ENCODE data around the gene PPEF2.

PPEF2 gene

GRCh38 chr4:75895744-75896314 is 6.4 kb downstream of the PPEF2 start:
- peak; percentile 50 for DNase-seq (ENCODE audit: low spot score)

GRCh38 chr4:75892508-75892907 is 9.7 kb downstream of the PPEF2 start:
- DNase-seq (ENCODE audit: low spot score), result no peak

- DNase-seq (ENCODE audit: low spot score), result no peak
Measured at GRCh38 chr4:75891611-75892010, 10.6 kb downstream of the PPEF2 start.

GRCh38 chr4:75889537-75890199 is 12.6 kb downstream of the PPEF2 start:
- no peak for DNase-seq (ENCODE audit: low spot score)

- no peak for DNase-seq (ENCODE audit: low spot score)
Measured at GRCh38 chr4:75886104-75886503, 16.1 kb downstream of the PPEF2 start.

- no peak for DNase-seq (ENCODE audit: low spot score)
Measured at GRCh38 chr4:75881476-75881875, 20.8 kb downstream of the PPEF2 start.

GRCh38 chr4:75880278-75880677 is 22.0 kb downstream of the PPEF2 start:
- no peak for DNase-seq (ENCODE audit: low spot score)

- no peak for DNase-seq (ENCODE audit: low spot score)
Measured at GRCh38 chr4:75878246-75878756, 24.0 kb downstream of the PPEF2 start.

GRCh38 chr4:75876218-75876617 is 26.0 kb downstream of the PPEF2 start:
- no peak for DNase-seq (ENCODE audit: low spot score)

- DNase-seq (ENCODE audit: low spot score), result no peak
Measured at GRCh38 chr4:75869100-75869499, 33.2 kb downstream of the PPEF2 start.

- DNase-seq (ENCODE audit: low spot score), result no peak
Measured at GRCh38 chr4:75867130-75867529, 35.1 kb downstream of the PPEF2 start.

GRCh38 chr4:75860606-75861005 is 41.6 kb downstream of the PPEF2 start:
- DNase-seq (ENCODE audit: low spot score), result no peak

GRCh38 chr4:75858721-75859120 is 43.5 kb downstream of the PPEF2 start:
- DNase-seq (ENCODE audit: low spot score), result no peak

- no peak for DNase-seq (ENCODE audit: low spot score)
Measured at GRCh38 chr4:75849461-75849860, 52.8 kb downstream of the PPEF2 start.

GRCh38 chr4:75848891-75849290 is 53.4 kb downstream of the PPEF2 start:
- DNase-seq (ENCODE audit: low spot score), result no peak

- peak; percentile 74 for DNase-seq (ENCODE audit: low spot score)
Measured at GRCh38 chr4:75848171-75848760, 54.0 kb downstream of the PPEF2 start.

- no peak for DNase-seq (ENCODE audit: low spot score)
Measured at GRCh38 chr4:75845992-75846391, 56.3 kb downstream of the PPEF2 start.

- no peak for DNase-seq (ENCODE audit: low spot score)
Measured at GRCh38 chr4:75844151-75844662, 58.0 kb downstream of the PPEF2 start.

- DNase-seq (ENCODE audit: low spot score), result no peak
Measured at GRCh38 chr4:75843596-75843995, 58.7 kb downstream of the PPEF2 start.

GRCh38 chr4:75841641-75842520 is 60.4 kb downstream of the PPEF2 start:
- no peak for DNase-seq (ENCODE audit: low spot score)

- DNase-seq (ENCODE audit: low spot score), result no peak
Measured at GRCh38 chr4:75834772-75835154, 67.5 kb downstream of the PPEF2 start.

- DNase-seq (ENCODE audit: low spot score), result no peak
Measured at GRCh38 chr4:75834095-75834771, 68.0 kb downstream of the PPEF2 start.

All from hematopoietic multipotent progenitor cell treated with erythropoietin and hydrocortisone succinate and interleukin-3 and kit ligand, for 17 days (in vitro differentiated cells).